ENCODE measurements around the gene PRKN.

Gene PRKN

GRCh38 chr6:161654209-161654608, 1073.4 kb downstream of the PRKN start:
- DNase-seq (ENCODE audit: low read depth): no peak

GRCh38 chr6:161651949-161652348, 1075.6 kb downstream of the PRKN start:
- DNase-seq (ENCODE audit: low read depth): no peak

- DNase-seq (ENCODE audit: low read depth): no peak
These were observed 1077.7 kb downstream of the PRKN start for GRCh38 chr6:161649841-161650240.

GRCh38 chr6:161649068-161649467, 1078.5 kb downstream of the PRKN start:
- no peak for DNase-seq (ENCODE audit: low read depth)

- DNase-seq (ENCODE audit: low read depth): no peak
These were observed 1080.3 kb downstream of the PRKN start for GRCh38 chr6:161647234-161647633.

GRCh38 chr6:161644521-161644920, 1083.0 kb downstream of the PRKN start:
- DNase-seq (ENCODE audit: low read depth): no peak

GRCh38 chr6:161641175-161641574, 1086.4 kb downstream of the PRKN start:
- DNase-seq (ENCODE audit: low read depth): no peak

- DNase-seq (ENCODE audit: low read depth): no peak
These were observed 1087.8 kb downstream of the PRKN start for GRCh38 chr6:161639772-161640171.

- no peak for DNase-seq (ENCODE audit: low read depth)
These were observed 1089.9 kb downstream of the PRKN start for GRCh38 chr6:161637658-161638057.

GRCh38 chr6:161636882-161637430, 1090.6 kb downstream of the PRKN start:
- DNase-seq (ENCODE audit: low read depth): no peak

- DNase-seq (ENCODE audit: low read depth): no peak
These were observed 1091.6 kb downstream of the PRKN start for GRCh38 chr6:161635975-161636374.

- DNase-seq (ENCODE audit: low read depth): no peak
These were observed 1092.7 kb downstream of the PRKN start for GRCh38 chr6:161634916-161635315.

- DNase-seq (ENCODE audit: low read depth): no peak
These were observed 1095.8 kb downstream of the PRKN start for GRCh38 chr6:161631676-161632194.

GRCh38 chr6:161630674-161631073, 1096.9 kb downstream of the PRKN start:
- DNase-seq (ENCODE audit: low read depth): no peak

GRCh38 chr6:161626132-161626676, 1101.4 kb downstream of the PRKN start:
- DNase-seq (ENCODE audit: low read depth): no peak

GRCh38 chr6:161624111-161624510, 1103.5 kb downstream of the PRKN start:
- no peak for DNase-seq (ENCODE audit: low read depth)

GRCh38 chr6:161622779-161623178, 1104.8 kb downstream of the PRKN start:
- no peak for DNase-seq (ENCODE audit: low read depth)

GRCh38 chr6:161618831-161619454, 1108.6 kb downstream of the PRKN start:
- no peak for DNase-seq (ENCODE audit: low read depth)

GRCh38 chr6:161613711-161614110, 1113.9 kb downstream of the PRKN start:
- DNase-seq (ENCODE audit: low read depth): no peak

GRCh38 chr6:161608771-161609170, 1118.8 kb downstream of the PRKN start:
- DNase-seq (ENCODE audit: low read depth): no peak

- no peak for DNase-seq (ENCODE audit: low read depth)
These were observed 1119.8 kb downstream of the PRKN start for GRCh38 chr6:161607696-161608297.

GRCh38 chr6:161602359-161602758, 1125.2 kb downstream of the PRKN start:
- DNase-seq (ENCODE audit: low read depth): no peak

GRCh38 chr6:161598896-161599295, 1128.7 kb downstream of the PRKN start:
- DNase-seq (ENCODE audit: low read depth): no peak

Measured in HS-27A (cell line).